ENCODE data around the gene RTF2.
"Not testable (repeated sequence)": the region's sequence is repeated elsewhere in the genome, so short reads cannot be mapped to it uniquely, and the experiment has no call there.

Gene RTF2

DNA sequence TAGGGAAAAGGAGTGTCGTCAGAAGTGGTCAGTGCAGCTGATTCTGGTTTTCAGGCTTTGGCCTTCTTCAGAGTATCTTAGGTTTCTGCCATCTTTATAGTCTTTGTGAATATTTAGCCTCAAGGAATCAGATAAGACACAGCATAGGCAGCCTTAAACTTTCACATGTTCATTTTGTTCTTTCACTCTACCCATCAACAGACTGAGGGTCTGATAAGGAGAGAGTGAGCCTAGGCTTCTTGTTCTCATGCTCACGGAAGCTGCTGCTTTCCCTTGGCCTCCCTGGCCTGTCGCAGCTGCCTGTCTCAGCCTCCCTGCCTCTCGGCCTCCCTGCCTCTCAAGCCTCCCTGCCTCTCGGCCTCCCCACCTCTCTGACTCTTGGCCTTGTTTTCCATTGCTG, 20.1 kb downstream of the RTF2 start:
- no peak for DNase-seq (ENCODE audit: low read depth)

DNA sequence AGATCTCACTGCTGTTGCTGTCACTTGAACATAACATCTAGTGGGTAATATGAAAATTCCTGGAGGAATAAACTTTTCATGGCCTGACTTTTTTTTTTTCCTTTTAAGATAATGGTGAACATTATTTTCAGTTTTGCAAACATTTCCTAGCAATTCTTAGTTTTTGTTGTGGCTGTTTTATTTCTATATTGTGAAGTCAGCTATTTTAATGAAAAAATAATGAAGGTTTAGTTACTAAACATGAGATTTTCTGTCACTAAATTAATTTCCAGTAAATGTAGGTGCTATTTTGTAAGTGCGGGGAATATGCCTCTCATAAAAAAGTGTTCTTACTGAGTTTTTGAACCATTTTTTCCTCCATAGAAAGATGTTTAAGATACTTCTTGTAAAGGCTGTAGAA, 32.7 kb downstream of the RTF2 start:
- no peak for DNase-seq (ENCODE audit: low read depth)

DNA sequence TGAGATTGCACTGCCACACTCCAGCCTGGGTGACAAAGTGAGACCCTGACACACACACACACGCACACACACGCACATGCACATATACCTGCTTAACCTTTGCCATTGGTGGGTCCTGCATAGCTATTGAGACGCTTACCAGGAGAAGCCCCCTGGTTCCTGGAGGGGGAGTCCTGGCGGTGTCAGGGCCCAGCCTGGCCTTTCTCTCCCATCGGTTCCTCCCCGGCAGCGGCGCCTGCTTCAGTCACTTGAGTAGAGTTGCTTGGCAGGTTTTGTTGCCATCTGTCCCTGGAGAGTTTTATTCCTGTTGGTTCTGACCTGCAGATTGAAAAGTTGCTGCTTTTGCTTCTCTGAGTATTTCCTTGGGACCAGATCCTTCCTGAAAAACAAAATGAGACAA, 35.5 kb downstream of the RTF2 start:
- DNase-seq (ENCODE audit: low read depth) = no peak

DNA sequence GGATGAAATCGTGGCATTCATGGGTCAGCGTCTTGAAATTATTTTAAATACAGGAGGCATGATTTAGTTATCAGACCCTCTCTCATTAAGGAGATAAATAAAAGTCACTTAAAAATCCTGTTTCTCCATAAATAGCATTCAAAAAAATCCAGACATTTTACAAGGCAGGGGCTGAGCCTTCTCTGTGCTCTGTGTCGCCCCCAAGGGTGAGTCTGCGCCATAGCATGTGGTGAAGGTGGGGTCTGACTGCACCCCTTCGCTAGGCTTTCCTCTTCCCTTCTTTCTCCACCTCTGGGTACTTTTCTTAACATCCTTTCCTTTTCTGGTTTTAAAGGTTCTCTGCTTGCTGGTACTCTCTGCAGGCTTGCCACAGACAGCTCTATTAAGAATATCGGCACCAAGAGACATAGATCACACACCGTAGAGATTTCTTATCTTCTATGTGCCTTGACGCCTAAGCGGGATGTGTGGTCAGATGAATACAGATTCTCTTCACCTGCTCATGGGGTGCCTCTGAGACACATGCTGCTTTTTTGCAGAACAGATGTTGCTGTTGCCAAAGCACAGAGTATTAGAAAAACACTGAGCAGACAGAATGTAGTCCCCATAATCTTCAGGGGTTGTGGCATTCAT, 36.1 kb downstream of the RTF2 start:
- DNase-seq (ENCODE audit: low read depth) = peak; percentile 8

DNA sequence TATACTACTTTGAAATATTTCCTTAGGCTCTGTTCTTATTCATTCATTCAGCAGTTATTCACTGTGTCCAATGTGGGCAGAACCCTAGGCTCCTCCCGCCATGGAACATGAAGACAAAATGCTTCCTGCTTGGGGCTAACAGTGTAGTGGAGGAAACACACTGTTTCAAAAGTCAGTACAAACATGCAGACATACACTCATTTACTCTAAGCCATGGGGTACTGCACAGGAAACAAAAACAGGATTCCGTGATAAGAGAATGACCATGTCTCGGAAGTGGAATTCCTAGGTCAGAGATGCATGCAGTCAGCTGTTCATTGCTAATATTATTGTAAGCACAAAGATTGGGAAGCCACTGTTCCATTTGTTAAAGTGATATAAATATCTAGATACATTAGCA, 37.7 kb downstream of the RTF2 start:
- DNase-seq (ENCODE audit: low read depth) = no peak

DNA sequence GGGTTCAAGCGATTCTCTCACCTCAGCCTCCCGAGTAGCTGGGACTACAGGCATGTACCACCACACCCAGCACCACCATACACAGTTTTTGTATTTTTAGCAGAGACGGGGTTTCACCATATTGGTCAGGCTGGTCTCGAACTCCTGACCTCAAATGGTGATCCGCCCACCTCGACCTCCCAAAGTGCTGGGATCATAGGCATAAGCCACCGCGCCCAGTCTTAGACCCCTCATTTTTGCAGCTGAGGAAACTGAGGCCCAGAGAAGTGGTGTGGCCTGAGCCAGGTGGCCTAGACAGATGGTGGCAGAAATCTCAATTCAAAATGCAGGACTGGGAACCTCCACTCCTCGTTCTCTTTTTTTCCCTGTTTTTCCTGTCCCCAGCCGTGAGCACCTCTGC, 43.5 kb downstream of the RTF2 start:
- DNase-seq (ENCODE audit: low read depth) = no peak

DNA sequence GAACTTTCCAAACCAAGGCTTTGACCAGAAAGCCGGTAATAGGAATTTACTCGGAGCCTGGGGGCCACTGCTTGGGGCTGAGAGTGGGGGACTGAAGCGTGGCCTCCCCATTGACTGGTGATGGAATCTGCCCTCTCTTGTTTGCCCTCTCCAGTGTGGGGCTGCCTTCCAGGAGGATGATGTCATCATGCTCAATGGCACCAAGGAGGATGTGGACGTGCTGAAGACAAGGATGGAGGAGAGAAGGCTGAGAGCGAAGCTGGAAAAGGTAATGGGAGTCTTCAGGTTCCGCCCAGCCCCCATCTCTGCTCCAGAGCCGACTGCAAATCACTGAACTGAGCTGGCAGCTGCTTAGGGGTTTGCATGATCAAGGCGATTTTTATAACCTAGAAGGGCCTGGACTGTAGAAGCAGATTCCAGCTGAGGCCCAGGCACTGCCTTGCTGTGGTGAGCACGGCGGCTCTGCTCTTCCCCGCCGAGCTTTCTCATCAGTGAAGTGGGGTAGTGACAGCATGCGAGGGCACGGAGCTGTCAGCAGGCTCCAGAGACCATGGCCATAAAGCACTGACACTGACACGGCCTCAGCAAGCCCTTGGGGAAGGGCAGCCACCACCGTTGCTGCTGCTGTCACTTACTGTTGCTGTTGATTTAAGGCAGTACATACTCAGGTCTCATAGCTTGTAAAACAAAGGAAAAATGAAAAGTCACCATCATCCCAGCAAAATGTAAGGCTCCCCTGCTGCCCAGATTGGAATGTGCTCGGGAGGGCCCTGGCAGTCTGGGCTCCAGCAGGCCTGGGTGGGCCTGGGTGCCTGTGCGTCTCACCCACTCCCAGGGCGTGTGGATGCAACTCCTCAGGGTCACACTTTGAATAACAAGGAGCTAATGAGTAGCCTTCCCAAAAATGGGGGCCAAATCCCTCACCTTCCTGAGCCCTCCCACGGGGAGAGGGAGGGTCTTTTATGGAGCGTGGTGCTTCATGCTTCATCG, 45.0 kb downstream of the RTF2 start:
- DNase-seq (ENCODE audit: low read depth) = no peak

DNA sequence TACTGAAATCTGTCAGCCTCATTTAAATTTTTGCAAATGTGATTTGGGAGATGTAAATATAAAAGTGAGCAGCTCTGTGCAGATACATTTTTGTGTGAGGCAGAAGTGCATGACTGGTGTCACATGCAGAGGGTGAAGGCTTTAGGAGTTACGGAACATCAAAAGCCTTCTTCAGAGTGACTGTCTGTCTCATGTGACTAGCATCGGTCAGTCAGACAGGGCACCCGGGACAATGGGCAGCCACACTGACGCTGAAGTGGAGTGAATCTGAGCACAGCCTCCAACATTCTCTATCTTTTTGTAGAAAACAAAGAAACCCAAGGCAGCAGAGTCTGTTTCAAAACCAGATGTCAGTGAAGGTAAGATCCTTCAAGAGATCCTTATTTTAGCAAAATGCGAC, 48.2 kb downstream of the RTF2 start:
- no peak for DNase-seq (ENCODE audit: low read depth)

DNA sequence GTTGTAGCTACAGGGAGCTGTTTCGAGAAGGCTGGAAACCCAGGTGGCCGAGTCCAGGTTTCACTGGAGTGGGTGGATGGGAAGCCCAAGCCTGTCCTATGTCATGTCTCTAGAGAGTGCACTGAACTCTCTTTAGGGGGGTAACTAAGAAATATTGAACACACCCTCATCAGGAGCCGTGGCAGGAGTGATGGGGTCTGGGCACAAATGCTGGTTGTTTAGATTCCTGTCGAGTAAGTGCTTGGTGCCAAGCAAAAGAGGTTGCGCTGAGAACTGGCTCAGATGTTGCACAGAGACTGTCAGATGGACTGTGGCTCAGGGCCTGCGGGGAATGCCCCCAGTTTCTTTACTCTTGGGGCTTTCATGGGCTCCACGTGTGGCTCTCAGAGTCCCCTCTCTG, 48.8 kb downstream of the RTF2 start:
- no peak for DNase-seq (ENCODE audit: low read depth)

DNA sequence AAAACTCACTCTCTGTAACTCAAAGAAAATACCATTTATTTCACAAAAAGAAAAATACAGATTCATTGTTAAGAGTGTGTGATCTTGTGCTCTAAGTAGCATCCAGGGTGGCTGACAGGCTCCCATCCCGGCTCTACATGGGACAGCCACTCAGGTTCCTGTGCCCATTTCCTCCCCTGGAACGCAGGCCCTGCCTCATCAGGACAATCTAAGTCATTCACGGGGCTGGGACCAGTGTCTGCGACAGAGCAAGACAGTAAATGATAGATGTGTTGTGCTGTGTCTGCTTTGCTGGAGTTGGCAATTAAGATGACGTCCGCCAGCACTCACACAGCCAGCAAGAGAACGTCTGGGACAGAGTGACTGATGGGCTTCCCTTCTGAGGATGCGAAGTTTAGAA, 49.2 kb downstream of the RTF2 start:
- DNase-seq (ENCODE audit: low read depth) = no peak

DNA sequence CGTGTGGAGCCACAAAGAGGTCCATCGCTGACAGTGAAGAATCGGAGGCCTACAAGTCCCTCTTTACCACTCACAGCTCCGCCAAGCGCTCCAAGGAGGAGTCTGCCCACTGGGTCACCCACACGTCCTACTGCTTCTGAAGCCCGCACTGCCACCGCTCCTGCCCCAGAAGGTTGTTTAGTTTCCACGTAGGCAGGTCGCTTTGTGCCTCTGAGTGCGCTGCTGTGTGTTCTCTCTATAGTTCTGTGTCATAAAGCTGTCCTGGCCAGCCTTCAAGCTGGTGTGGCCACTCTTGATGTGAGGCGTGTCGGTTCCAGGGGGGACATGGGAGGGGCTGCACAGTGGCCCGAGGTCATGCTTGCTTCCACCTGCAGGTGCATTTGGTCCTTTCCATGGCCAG, 49.7 kb downstream of the RTF2 start:
- DNase-seq (ENCODE audit: low read depth) = no peak

DNA sequence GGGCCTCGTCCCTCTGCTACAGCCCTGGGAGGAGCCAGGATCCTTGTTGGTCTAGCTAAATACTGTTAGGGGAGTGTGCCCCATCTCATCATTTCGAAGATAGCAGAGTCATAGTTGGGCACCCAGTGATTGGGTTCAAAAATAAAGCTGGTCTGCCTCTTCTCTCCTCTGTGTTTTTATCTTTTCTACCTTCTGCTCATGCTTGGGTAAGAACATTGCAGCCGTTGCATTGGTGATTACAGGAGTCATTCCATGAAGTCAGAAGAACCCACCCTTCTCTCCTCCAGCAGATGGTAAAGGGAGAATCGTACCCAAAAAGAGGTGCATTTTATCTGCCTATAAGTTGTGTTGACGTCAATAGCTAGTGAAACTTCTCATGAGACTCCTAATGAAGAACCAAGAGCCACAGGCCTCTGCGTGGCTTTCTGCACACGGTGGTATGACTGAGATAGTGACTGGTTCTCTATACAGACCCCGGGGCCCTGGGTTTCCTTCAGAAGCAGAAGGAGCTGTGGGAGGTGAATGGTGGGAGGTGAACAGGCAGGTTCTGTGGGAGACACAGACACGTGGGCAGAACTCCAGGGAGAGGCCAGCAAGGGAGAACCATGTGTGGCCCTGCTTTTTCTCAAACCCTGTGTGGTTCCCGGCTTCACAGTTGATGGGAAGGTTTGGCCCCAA, 50.4 kb downstream of the RTF2 start:
- DNase-seq (ENCODE audit: low read depth) = no peak

DNA sequence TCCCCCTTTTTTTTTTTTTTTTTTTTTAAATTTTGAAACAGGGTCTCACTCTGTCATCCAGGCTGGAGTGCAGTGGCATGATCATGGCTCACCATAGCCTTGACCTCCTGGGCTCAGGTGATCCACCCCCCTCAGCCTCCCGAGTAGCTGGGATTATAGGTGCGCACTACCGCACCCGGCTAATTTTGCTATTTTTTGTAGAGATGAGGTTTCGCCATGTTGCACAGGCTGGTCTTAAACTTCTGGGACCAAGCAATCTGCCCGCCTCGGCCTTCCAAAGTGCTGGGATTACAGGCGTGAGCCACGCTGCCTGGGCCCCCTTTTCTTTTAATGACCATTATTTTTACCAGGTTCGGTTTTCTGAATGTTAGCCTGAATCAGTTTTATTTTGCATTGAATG, 51.1 kb downstream of the RTF2 start:
- no peak for DNase-seq (ENCODE audit: low read depth)

DNA sequence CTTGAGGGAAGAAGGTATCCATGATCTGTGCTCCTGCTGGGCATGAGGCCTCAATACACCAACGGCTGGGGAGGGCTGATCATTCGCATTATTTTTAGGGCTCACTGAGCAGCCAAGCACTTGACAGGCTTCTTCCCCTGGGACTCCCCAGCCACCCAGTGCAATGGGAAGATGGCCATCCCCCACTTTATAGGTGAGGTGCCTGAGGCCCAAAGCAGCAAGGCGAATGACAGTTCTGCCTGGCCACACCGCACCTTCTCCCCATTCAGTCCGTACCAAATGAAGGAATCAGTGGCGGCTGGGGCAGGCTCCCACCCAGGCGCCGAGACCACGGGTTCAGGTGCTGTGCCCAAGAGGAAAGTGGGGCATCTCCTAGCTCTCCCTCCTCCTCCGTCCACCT, 51.8 kb downstream of the RTF2 start:
- DNase-seq (ENCODE audit: low read depth) = no peak

DNA sequence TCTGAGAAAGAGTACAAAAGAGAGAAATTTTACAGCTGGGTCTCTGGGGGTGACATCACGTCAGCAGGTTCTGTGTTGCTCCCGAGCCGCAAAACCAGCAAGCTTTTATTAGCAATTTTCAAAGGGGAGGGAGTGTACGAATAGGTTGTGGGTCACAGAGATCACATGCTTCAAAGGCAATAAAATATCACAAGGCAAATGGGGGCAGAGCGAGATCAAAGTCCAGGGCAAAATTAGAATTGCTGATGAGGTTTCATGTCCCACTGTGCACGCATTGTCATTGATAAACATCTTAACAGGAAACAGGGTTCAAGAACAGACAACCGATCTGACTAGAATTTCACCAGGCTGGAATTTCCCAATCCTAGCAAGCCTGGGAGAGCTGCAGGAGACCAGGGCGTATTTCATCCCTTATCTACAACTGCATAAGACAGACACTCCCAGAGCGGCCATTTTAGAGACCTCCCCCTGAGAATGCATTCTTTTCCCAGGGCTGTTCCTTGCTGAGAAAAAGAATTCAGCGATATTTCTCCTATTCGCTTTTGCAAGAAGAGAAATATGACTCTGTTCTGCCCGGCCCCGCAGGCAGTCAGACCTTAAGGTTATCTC, 52.4 kb downstream of the RTF2 start:
- not testable (repeated sequence) for DNase-seq (ENCODE audit: low read depth)

DNA sequence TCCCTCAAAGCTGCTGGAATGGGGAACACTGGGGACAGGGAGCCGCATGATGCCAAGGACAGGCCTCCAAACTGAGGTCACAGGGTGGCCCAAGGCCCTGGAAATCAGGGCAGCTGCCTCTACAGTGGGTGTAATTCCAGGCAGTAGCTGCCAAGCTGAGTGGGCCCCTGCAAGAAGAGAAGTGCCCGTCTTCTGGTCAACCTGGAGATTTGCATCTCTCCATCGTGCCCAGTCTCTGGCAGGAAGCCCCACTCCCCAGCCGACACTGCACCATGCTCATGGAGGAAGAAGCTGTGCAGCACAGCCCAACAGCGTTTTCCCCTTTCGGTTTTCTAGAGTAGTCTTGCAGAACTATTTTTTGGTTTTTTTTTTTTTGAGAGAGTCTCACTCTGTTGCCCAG, 53.9 kb downstream of the RTF2 start:
- no peak for DNase-seq (ENCODE audit: low read depth)

DNA sequence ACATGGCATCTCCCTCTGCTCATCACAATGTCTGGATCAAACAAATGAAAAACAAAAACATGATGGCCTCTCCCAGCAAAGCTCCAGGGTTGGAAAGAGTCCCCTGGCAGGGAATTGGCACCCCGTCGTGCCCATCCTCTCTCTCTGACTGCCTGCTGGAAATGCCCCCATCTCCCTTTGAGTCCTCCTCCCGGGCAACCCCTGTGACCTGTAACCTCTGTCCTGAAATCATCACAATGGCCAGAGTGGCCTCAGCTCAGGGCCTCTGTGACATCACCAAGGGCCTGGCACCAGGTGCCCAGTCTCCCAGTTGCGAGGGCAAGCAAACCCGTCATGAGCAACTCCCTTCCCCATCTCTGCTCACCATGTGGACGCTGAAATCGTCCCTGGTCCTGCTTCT, 56.0 kb downstream of the RTF2 start, which contains the start of gene FAM209A:
Gene FAM209A, plus strand, starts transcription at position 301 of the 400 bp plus-strand sequence. Its CDS starts 65 bp downstream, at position 366.
- DNase-seq (ENCODE audit: low read depth) = not testable (repeated sequence)

DNA sequence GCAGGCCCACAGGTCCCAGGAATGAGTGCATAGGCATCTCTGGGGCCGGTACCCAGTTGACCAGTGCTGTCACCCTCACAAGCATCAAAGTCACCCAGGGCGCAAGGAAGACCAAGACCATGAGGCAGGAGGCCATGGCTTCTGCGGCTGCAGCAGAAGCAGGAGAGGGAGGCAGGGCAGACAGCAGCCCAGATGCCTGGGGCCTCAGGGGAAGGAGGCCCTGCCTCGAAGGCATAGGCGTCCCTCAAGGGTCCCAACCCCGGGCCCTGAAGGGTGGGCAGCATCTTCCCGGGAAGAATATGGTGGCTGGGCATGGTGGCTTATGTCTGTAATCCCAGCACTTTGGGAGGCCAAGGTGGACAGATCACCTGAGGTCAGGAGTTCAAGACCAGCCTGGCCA, 59.1 kb downstream of the RTF2 start:
- no peak for DNase-seq (ENCODE audit: low read depth)

DNA sequence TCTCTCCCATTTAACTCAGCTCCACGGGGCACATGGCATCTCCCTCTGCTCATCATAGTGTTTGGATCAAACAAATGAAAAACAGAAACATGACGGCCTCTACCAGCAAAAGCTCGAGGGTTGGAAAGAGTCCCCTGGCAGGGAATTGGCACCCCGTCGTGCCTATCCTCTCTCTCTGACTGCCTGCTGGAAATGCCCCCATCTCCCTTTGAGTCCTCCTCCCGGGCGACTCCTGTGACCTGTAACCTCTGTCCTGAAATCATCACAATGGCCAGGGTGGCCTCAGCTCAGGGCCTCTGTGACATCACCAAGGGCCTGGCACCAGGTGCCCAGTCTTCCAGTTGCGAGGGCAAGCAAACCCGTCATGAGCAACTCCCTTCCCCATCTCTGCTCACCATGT, 64.5 kb downstream of the RTF2 start, which contains the start of gene FAM209B:
Gene FAM209B, plus strand, starts transcription at position 301 of the 400 bp plus-strand sequence. Its CDS starts 96 bp downstream, at position 397.
- not testable (repeated sequence) for DNase-seq (ENCODE audit: low read depth)

DNA sequence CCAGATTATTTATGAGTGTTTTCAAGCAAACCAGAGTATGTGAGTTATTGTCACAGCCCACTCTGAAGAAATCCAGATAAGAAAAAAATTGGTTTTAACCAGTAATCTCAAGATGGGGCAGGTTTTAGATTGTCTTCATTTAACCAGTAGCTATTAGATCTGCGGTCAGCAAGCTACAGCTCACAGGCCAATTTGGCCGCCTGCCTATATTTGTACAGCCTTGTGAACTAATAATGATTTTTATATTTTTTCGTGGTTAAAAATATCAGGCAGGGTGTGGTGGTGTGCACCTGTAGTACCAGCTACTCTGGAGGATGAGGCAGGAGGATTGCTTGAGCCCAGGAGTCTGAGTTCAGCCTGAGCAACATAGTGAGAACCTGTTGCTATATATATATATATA, 69.6 kb downstream of the RTF2 start:
- DNase-seq (ENCODE audit: low read depth) = no peak

DNA sequence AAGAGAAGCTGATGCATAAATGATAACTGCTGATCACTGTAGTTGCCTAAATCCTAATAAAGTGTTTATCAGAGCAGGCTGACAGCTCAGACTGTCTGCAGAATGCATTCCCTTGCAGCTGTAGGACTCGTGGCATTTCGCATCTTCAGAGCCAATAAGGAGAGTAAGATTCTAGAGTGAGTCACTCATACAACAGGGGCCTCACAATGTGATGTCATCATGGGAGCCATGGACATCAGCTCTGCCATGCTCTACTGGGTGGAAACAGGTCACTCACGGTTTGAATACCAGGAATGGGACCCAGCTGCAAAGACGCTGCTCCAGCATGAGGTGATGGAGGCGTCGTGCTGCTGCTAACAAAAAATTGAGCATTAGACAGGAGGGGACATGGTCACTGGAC, 72.0 kb downstream of the RTF2 start:
- DNase-seq (ENCODE audit: low read depth) = no peak

DNA sequence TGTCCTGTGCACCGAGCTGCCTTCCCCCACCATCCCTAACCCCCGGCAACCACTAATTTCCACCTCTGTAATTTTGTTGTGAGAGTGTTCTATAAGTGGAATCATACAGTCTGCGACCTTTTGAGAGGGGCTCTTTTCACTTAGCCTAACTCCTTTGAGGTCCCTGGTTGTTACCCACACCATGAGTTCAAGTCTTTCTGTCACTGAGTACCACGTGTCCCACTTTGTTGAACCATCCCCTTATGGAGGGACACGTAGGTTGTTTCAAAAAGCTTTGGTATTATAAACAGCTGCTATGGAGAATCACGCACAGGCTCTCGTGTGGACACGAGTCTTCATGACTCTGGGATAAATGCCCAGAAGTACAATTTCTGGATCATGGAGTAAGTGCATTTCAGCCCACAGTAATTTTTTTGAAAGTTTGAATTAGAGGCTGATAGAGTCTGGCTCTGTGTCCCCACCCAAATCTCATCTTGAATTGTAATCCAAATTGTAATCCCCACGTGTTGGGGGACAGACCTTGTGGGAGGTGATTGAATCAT, 74.1 kb downstream of the RTF2 start:
- no peak for DNase-seq (ENCODE audit: low read depth)

Data from activated T-cell treated with anti-CD3 and anti-CD28 coated beads for 1 hour (primary cell).